GM10266 (cell line): Measurements from ENCODE around the gene KLHL12.
A peak's percentile ranks its signal among the peaks of the same experiment; 100 is the strongest.

Experiments
- DNase-seq: peaks from one replicate; pipeline ENCODE4 v3.0.0; 2012; ENCODE audit errors: extremely low spot score
- CTCF ChIP-seq: IDR thresholded peaks from 2 replicates; pipeline ENCODE4 v1.5.1; 2012; ENCODE audit warnings: mild to moderate bottlenecking, low read depth; ENCODE audit not compliant: control insufficient read depth, insufficient read depth; ENCODE audit errors: missing control alignments

The KLHL12 gene

DNA sequence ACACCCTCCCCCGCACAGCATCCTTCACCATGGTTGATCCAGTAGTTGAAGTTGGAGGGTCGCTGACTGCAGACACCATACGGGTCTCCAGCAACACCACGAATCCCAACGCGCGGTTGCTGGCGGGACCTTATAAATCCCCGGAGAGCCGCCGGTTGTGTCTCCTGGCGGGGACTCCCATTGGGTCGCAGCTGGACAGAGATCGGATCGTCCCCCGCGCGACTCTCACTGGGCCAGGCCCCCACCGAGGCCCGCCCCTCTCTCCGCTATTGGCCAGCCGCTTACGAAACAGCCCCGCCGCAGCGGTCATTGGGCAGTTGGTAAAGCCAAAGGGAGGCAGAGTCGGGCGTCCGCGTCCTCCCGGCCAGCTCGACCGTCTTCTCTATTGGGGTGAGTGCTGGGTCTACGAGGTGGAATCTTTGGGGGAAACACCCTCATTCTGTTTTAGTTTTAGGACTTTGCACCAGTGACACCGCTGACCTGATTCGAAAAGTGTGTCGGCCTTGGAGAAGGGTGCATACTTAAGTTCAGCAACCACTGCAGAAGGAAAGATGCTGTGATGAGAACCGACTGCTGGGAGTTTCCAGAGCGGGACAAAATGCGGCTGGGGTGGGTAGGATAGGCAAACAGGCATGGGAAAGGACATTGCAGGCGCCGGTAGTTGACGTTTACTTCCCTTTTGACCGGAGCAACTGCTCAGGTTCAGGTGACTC is 65.5 kb downstream of the KLHL12 start:
- no peak for TF ChIP-seq CTCF
- DNase-seq = peak; percentile 89

GRCh38 chr1:202860744-202861419 is 66.2 kb downstream of the KLHL12 start:
- TF ChIP-seq CTCF = no peak
- DNase-seq = peak; percentile 36

DNA sequence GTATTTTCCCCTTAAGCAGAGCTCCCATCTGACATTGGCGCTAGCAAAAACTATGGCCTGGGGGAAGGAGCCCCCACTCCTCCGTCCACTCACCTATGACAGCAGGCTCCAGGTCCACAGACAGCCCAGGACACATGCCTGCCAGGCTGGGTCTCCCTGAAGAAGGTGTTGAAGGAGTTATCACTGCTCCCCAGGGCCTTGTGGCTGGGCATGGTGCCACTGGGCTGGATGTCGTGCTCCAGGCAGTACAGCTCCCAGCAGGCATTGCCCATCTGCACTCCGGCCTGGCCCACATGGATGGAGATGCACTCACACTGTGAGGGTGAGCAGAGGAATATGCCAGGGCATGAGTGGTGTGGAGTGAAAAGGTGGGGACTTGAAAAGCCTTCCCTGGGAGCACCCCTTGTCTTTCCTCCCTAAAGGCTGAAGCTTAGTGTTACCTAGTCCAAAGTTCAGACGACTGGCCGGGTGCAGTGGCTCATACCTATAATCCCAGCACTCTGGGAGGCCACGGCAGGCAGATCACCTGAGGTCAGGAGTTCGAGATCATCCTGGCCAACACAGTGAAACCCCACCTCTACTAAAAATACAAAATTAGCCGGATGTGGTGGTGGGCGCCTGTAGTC is 68.1 kb downstream of the KLHL12 start:
- DNase-seq = no peak
- no peak for TF ChIP-seq CTCF

- no peak for DNase-seq
- no peak for TF ChIP-seq CTCF
Measured at GRCh38 chr1:202858331-202858730, 68.7 kb downstream of the KLHL12 start.

GRCh38 chr1:202857136-202857610 is 69.9 kb downstream of the KLHL12 start:
- TF ChIP-seq CTCF = no peak
- DNase-seq = no peak

- DNase-seq = no peak
- no peak for TF ChIP-seq CTCF
Measured at GRCh38 chr1:202856014-202856413, 71.0 kb downstream of the KLHL12 start.

- no peak for TF ChIP-seq CTCF
- DNase-seq = no peak
Measured at GRCh38 chr1:202854787-202855186, 72.2 kb downstream of the KLHL12 start.
